ENCODE data around the gene IFRD1.

IFRD1 gene

GRCh38 chr7:112501801-112502503 lies 51.7 kb downstream of the IFRD1 start:
- Histone ChIP-seq H3K27ac (ENCODE audit: low read depth, low read length) (no peak overlapping the region), H3K4me3 (ENCODE audit: low read length) (no peak overlapping the region), H3K9ac (ENCODE audit: low read length) (no peak overlapping the region), H3K27me3 (ENCODE audit: control insufficient read depth, insufficient read depth, low read length) (no peaks in the 10 kb centered on the region), H3K4me1 (ENCODE audit: control insufficient read depth, insufficient read depth, low read length) (peaks cover 5% of the 10 kb centered on the region), H3K36me3 (ENCODE audit: control insufficient read depth, insufficient read depth, low read length) (no peaks in the 10 kb centered on the region)

- Histone ChIP-seq H3K4me3 (ENCODE audit: low read length) (no peak overlapping the region), H3K27ac (ENCODE audit: low read depth, low read length) (no peak overlapping the region)
Observed at GRCh38 chr7:112502700-112503099, 52.4 kb downstream of the IFRD1 start.

GRCh38 chr7:112503361-112503972 lies 53.2 kb downstream of the IFRD1 start:
- no peak overlapping the region for H3K4me3 ChIP-seq (ENCODE audit: low read length)
- no peak overlapping the region for H3K27ac ChIP-seq (ENCODE audit: low read depth, low read length)
- no peaks in the 10 kb centered on the region for H3K27me3 ChIP-seq (ENCODE audit: control insufficient read depth, insufficient read depth, low read length)
- no peak overlapping the region for H3K9ac ChIP-seq (ENCODE audit: low read length)
- peaks cover 5% of the 10 kb centered on the region for H3K4me1 ChIP-seq (ENCODE audit: control insufficient read depth, insufficient read depth, low read length)
- no peaks in the 10 kb centered on the region for H3K36me3 ChIP-seq (ENCODE audit: control insufficient read depth, insufficient read depth, low read length)

More at GRCh38 chr7:112502700-112503099, 52.4 kb downstream of the IFRD1 start:
- H3K36me3 ChIP-seq (ENCODE audit: control insufficient read depth, insufficient read depth, low read length), result no peaks in the 10 kb centered on the region
- H3K9ac ChIP-seq (ENCODE audit: low read length), result no peak overlapping the region
- peaks cover 5% of the 10 kb centered on the region for H3K4me1 ChIP-seq (ENCODE audit: control insufficient read depth, insufficient read depth, low read length)
- H3K27me3 ChIP-seq (ENCODE audit: control insufficient read depth, insufficient read depth, low read length), result no peaks in the 10 kb centered on the region

- H3K4me3 ChIP-seq (ENCODE audit: low read length), result no peak overlapping the region
- no peaks in the 10 kb centered on the region for H3K36me3 ChIP-seq (ENCODE audit: control insufficient read depth, insufficient read depth, low read length)
- no peaks in the 10 kb centered on the region for H3K27me3 ChIP-seq (ENCODE audit: control insufficient read depth, insufficient read depth, low read length)
- no peak overlapping the region for H3K9ac ChIP-seq (ENCODE audit: low read length)
- H3K4me1 ChIP-seq (ENCODE audit: control insufficient read depth, insufficient read depth, low read length), result peaks cover 5% of the 10 kb centered on the region
- no peak overlapping the region for H3K27ac ChIP-seq (ENCODE audit: low read depth, low read length)
Observed at GRCh38 chr7:112504093-112504695, 53.9 kb downstream of the IFRD1 start.

GRCh38 chr7:112505495-112505894 lies 55.2 kb downstream of the IFRD1 start:
- Histone ChIP-seq H3K36me3 (ENCODE audit: control insufficient read depth, insufficient read depth, low read length) (no peaks in the 10 kb centered on the region), H3K9ac (ENCODE audit: low read length) (no peak overlapping the region), H3K4me1 (ENCODE audit: control insufficient read depth, insufficient read depth, low read length) (peaks cover 5% of the 10 kb centered on the region), H3K27ac (ENCODE audit: low read depth, low read length) (no peak overlapping the region), H3K4me3 (ENCODE audit: low read length) (no peak overlapping the region), H3K27me3 (ENCODE audit: control insufficient read depth, insufficient read depth, low read length) (no peaks in the 10 kb centered on the region)

GRCh38 chr7:112508404-112508803 lies 58.1 kb downstream of the IFRD1 start:
- Histone ChIP-seq H3K4me1 (ENCODE audit: control insufficient read depth, insufficient read depth, low read length) (no peaks in the 10 kb centered on the region), H3K36me3 (ENCODE audit: control insufficient read depth, insufficient read depth, low read length) (no peaks in the 10 kb centered on the region), H3K9ac (ENCODE audit: low read length) (no peak overlapping the region), H3K4me3 (ENCODE audit: low read length) (no peak overlapping the region), H3K27ac (ENCODE audit: low read depth, low read length) (no peak overlapping the region), H3K27me3 (ENCODE audit: control insufficient read depth, insufficient read depth, low read length) (no peaks in the 10 kb centered on the region)

- H3K36me3 ChIP-seq (ENCODE audit: control insufficient read depth, insufficient read depth, low read length), result no peaks in the 10 kb centered on the region
- no peaks in the 10 kb centered on the region for H3K27me3 ChIP-seq (ENCODE audit: control insufficient read depth, insufficient read depth, low read length)
- no peak overlapping the region for H3K27ac ChIP-seq (ENCODE audit: low read depth, low read length)
- H3K9ac ChIP-seq (ENCODE audit: low read length), result no peak overlapping the region
- no peak overlapping the region for H3K4me3 ChIP-seq (ENCODE audit: low read length)
- H3K4me1 ChIP-seq (ENCODE audit: control insufficient read depth, insufficient read depth, low read length), result no peaks in the 10 kb centered on the region
Observed at GRCh38 chr7:112509402-112509801, 59.1 kb downstream of the IFRD1 start.

GRCh38 chr7:112510001-112510742 lies 59.9 kb downstream of the IFRD1 start:
- H3K4me3 ChIP-seq (ENCODE audit: low read length), result no peak overlapping the region
- H3K4me1 ChIP-seq (ENCODE audit: control insufficient read depth, insufficient read depth, low read length), result no peaks in the 10 kb centered on the region
- H3K36me3 ChIP-seq (ENCODE audit: control insufficient read depth, insufficient read depth, low read length), result no peaks in the 10 kb centered on the region
- H3K9ac ChIP-seq (ENCODE audit: low read length), result no peak overlapping the region
- no peak overlapping the region for H3K27ac ChIP-seq (ENCODE audit: low read depth, low read length)
- no peaks in the 10 kb centered on the region for H3K27me3 ChIP-seq (ENCODE audit: control insufficient read depth, insufficient read depth, low read length)

- Histone ChIP-seq H3K27me3 (ENCODE audit: control insufficient read depth, insufficient read depth, low read length) (no peaks in the 10 kb centered on the region), H3K4me1 (ENCODE audit: control insufficient read depth, insufficient read depth, low read length) (no peaks in the 10 kb centered on the region), H3K9ac (ENCODE audit: low read length) (no peak overlapping the region), H3K36me3 (ENCODE audit: control insufficient read depth, insufficient read depth, low read length) (no peaks in the 10 kb centered on the region), H3K4me3 (ENCODE audit: low read length) (no peak overlapping the region), H3K27ac (ENCODE audit: low read depth, low read length) (no peak overlapping the region)
Observed at GRCh38 chr7:112510743-112511110, 60.5 kb downstream of the IFRD1 start.

GRCh38 chr7:112511451-112512202 lies 61.4 kb downstream of the IFRD1 start:
- Histone ChIP-seq H3K36me3 (ENCODE audit: control insufficient read depth, insufficient read depth, low read length) (no peaks in the 10 kb centered on the region), H3K27me3 (ENCODE audit: control insufficient read depth, insufficient read depth, low read length) (no peaks in the 10 kb centered on the region), H3K4me1 (ENCODE audit: control insufficient read depth, insufficient read depth, low read length) (no peaks in the 10 kb centered on the region), H3K9ac (ENCODE audit: low read length) (no peak overlapping the region), H3K4me3 (ENCODE audit: low read length) (no peak overlapping the region), H3K27ac (ENCODE audit: low read depth, low read length) (no peak overlapping the region)

- Histone ChIP-seq H3K9ac (ENCODE audit: low read length) (no peak overlapping the region), H3K4me1 (ENCODE audit: control insufficient read depth, insufficient read depth, low read length) (no peaks in the 10 kb centered on the region), H3K27me3 (ENCODE audit: control insufficient read depth, insufficient read depth, low read length) (no peaks in the 10 kb centered on the region), H3K27ac (ENCODE audit: low read depth, low read length) (no peak overlapping the region), H3K4me3 (ENCODE audit: low read length) (no peak overlapping the region), H3K36me3 (ENCODE audit: control insufficient read depth, insufficient read depth, low read length) (no peaks in the 10 kb centered on the region)
Observed at GRCh38 chr7:112512451-112513210, 62.4 kb downstream of the IFRD1 start.

Measured in rectal smooth muscle tissue (tissue), 1 donor.